Cardiac fibroblast (primary cell): ENCODE measurements around the gene TRMT5.

Experiments used
- DNase-seq, 2 donors: peaks; one replicate each; pipeline versions ENCODE4 v3.0.0 to v3.0.0-alpha.2; 2010; ENCODE audit warnings: low read depth in 2 of 2
- H3K4me3 ChIP-seq, 2 donors: replicated peaks in 1 of 2; 1 replicate in 1 of 2; 2 replicates in 1 of 2; pipeline ENCODE4 v1.5.1; 2011; ENCODE audit warnings: low read depth in 2 of 2, low read length in 2 of 2, mild to moderate bottlenecking in 2 of 2, moderate library complexity in 1 of 2
- TF ChIP-seq, protein P1 (sequence below): IDR thresholded peaks from one replicate; pipeline ENCODE4 v1.5.1; 2011; ENCODE audit warnings: low read depth, mild to moderate bottlenecking, low read length, inconsistent platforms

TRMT5 gene

DNA sequence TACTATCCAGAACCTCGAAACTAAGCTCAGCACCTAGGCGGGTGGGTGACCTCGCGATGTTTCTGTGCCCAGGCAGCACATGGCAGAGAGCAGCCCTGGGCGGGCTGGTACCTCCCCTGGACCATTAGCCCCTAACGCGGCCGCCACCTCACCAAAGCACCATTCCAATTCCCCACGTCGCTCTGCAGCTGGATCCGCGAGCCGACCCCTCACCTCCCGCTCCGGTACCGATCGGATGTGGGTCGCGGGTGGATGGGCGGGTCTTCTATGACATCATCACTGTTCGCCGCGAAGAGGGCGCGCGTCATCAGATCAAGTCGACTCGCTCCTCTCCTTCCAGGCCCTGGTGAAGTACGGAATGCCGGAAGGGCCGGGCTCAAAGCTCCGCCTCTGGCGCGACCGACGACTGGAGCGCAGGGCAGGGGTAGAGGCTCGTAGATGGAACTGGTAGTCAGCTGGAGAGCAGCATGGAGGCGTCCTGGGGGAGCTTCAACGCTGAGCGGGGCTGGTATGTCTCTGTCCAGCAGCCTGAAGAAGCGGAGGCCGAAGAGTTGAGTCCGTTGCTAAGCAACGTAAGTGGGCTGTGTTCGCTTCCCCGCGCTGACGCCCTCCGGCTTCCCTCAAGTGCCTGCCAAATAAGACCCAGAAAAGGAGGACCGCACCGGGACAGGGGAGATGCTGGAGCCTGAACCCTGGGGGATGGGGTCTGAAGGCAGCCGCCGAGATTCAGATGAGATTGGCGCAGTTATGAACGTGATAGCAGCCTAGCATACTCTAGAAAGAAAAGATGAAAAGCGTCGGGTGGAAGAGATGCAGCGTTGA lies at the start of gene TRMT5, which contains the start of gene SLC38A6:
TSS of gene TRMT5 (minus strand) at position 269 of the 822 bp plus-strand sequence. CDS start at position 163, 106 bp downstream.
TSS of gene SLC38A6 (plus strand) at position 435 of the 822 bp plus-strand sequence. CDS start at position 468, 33 bp downstream.
- TF ChIP-seq, protein P1, sequence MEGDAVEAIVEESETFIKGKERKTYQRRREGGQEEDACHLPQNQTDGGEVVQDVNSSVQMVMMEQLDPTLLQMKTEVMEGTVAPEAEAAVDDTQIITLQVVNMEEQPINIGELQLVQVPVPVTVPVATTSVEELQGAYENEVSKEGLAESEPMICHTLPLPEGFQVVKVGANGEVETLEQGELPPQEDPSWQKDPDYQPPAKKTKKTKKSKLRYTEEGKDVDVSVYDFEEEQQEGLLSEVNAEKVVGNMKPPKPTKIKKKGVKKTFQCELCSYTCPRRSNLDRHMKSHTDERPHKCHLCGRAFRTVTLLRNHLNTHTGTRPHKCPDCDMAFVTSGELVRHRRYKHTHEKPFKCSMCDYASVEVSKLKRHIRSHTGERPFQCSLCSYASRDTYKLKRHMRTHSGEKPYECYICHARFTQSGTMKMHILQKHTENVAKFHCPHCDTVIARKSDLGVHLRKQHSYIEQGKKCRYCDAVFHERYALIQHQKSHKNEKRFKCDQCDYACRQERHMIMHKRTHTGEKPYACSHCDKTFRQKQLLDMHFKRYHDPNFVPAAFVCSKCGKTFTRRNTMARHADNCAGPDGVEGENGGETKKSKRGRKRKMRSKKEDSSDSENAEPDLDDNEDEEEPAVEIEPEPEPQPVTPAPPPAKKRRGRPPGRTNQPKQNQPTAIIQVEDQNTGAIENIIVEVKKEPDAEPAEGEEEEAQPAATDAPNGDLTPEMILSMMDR: no peak
- peak within 1 kb of the TSS; percentile 83 to 88 for H3K4me3 ChIP-seq
- peak; percentile 97 to 98 for DNase-seq

- H3K4me3 ChIP-seq: no peak overlapping the region
- no peak for DNase-seq
- TF ChIP-seq, protein P1: no peak
Measured at GRCh38 chr14:61026526-61026925, 45.6 kb upstream of the TRMT5 start.

DNA sequence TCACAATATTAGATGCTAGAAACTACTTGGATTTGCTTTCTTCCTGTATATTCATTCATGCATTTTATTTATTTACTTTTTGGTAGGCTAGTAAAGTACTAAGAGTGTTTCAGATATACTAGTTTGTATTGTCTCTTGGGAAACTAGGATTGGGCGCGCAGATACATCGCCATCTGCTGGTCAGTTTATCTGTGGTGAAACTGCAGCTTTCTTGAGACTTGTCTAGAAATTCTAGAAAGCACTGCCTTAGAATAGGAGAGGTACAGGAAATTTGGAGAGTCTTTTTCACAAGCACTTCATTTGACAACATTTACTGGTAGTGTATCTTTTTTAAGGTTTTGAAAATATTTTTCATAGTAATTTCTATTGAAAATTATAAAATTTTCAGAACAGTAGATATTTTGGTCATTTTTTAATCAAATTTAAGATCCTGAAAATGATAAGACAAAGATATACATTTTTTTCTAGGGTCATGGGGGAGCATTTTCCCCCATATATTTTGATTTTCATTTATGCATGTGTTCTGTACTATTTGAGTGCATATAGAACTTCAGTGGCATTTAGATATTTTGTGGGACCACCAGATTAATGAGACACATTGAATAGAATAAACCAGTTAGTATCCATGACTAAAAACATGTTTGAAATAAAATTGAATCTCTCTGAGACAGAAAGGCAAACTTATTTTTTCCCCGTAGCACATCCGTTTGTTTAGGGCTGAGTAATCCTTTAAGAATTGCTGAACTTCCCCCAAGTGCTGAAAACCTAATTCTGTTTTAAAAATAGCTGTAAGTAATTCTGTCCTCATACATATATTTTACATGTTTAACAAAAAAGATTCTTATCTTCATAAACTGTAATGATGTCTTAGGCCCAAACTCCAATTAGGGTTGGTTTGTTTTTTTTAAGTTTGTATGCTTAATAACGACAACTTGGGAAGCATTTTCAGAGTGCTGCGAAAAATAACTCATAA lies 44.7 kb upstream of the TRMT5 start:
- DNase-seq: peak; percentile 86 to 88
- TF ChIP-seq, protein P1: peak; percentile 84
- no peak overlapping the region for H3K4me3 ChIP-seq

DNA sequence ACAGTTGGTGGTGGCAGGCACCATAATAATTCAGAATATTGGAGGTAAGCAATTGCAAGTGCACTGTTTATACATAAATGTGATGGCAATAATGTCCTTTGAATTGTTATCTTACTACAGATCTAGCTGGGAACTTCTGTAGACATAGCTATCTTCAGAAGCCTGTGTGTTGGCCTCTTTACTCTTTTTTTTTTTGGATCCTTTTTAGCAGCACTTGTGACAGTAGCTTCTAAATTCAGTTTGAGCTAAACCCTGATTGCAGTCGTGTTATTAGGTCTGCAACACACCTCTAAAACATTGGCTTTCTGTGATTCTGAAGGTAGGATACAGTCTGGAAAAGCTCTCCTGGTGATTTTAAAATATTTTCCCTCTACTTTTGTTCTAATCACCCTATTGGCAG lies 38.7 kb upstream of the TRMT5 start:
- no peak overlapping the region for H3K4me3 ChIP-seq
- no peak for DNase-seq
- TF ChIP-seq, protein P1: no peak

GRCh38 chr14:61003571-61003970 lies 22.7 kb upstream of the TRMT5 start:
- DNase-seq: peak; percentile 38 to 75

DNA sequence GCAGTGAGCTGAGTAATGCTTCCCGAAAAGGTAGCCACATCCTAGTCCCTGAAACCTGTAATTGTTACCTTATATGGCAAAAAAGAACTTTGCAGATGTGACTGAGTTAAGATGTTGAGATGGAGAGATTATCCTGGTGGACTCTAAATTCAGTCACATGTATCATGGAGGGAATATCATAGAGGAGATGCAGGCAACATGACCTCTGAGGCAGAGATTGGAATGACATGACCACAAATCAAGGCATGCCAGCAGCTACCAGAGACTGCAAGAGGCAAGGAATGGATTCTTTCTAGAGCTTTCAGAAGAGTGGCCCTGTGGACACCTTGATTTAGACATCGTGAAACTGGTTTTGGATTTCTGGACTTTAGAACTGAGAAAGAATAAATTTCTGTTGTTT lies 18.7 kb upstream of the TRMT5 start:
- no peak for DNase-seq
- TF ChIP-seq, protein P1: no peak
- H3K4me3 ChIP-seq: no peak overlapping the region

More at GRCh38 chr14:61003571-61003970, 22.7 kb upstream of the TRMT5 start:
- TF ChIP-seq, protein P1: no peak
- no peak overlapping the region for H3K4me3 ChIP-seq
